ENCODE results near the gene TRMT13.

The TRMT13 gene, protein sequence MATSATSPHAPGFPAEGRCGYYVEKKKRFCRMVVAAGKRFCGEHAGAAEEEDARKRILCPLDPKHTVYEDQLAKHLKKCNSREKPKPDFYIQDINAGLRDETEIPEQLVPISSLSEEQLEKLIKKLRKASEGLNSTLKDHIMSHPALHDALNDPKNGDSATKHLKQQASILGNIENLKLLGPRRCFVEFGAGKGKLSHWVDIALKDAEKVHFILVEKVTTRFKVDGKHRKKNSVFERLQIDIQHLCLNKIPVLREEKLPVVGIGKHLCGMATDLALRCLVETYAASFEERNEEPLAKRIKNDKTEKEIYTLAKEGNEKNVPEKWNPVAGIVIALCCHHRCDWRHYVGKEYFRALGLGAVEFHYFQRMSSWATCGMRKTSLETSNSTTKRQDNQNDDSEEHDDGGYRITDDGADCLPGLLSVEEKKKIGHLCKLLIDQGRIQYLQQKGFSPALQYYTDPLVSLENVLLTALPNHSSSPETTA

DNA sequence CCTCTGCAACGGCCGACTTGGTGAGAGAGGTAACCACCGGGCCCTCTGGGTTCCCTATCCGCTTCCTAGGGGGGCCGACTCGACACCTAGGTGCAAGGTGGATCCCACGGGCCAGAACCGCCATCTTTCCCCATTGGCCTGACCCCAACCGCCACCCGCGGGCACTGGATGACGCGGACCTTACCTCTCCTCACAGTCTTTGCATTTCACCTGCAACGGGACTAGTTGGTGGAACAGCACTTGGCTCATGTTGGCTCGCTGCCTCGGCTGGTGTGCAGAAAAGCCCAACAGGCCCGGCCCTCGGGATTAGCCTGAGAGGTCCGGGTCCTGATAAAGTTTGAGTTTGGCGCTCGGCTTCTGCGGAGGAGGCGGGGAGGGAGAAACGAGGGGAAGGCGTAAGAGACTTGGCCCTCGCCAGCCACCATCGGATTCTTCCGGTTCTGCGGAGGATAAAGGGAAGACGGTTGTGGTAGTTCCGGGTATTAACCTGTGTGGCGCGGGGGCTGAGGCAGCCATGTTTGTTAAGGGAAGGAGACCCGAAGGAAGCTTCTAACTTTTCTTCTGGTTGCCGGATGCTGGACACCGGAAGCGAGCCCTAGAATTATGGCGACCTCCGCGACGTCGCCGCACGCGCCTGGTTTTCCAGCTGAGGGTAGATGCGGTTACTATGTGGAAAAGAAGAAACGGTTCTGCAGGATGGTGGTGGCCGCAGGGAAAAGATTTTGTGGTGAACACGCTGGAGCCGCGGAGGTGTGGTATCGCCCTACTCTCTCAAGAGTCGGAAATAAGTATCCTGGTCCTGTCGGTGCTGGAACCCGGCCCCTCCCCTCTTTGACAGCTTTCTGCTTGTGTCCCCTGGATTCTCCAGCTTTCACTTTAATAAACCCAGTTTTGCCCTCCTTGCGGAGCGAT is at the start of gene TRMT13, which contains the start of gene SASS6:
TRMT13 (plus strand) TSS at position 598 of the 912 bp plus-strand sequence; CDS start at position 604, 6 bp downstream.
SASS6 (minus strand) TSS at position 365 of the 912 bp plus-strand sequence; CDS start at position 249, 116 bp downstream.
- DNase-seq, result peak; percentile 96

DNA sequence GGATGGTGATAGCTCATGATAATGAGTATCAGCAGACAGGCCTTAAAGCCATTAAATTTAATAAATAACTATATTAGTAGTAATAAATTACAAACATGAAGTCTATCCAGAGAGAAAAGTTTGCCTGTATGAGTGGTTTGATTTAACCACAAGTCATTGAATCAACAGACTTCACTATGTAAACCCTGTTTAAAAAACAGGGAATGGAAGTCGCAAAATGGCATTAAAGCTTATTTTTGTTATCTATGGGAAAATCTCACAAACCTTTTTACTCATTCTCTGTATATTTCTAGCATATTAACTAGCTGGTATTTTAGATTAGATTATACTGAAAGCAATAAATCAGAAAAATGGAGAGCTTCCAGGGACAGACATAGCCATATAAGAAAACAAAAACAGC is 45.6 kb upstream of the TRMT13 start:
- no peak for DNase-seq

DNA sequence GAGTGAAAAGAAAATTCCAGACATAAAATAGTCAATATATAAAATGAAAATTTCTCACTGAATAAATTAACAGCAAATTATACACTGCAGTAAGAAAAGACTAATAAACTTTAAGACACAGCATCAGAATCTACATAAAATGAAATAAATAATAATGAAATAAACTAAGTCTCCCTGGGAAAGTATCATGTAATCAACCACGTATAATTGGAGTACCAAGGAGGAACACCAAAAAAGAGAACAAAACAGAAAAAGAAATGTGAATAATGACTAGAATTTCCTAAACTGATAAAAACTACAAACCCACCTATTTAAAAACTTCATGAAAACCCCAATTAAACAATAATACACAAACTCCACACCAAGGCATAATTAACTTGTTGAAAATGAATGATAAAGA is 43.9 kb upstream of the TRMT13 start:
- DNase-seq, result no peak

DNA sequence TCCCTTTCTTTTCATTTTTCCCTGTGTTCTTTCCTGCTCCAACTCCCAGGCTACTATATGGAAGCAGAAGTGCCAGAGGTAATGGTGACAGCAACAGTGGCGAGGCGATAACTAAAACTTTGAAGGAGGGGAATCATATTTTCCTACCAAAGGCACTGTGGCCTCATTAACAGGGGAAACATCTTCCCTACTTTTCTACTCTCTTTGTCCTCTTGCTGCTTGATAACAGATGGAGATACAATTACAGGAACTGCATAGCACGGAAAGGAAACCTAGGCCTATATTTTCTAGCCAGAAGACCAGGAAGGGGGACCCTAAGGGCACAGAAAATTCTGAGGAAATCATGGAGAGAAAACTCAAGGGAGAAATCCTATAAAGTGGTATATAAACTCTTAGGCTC is 42.5 kb upstream of the TRMT13 start:
- DNase-seq, result no peak

DNA sequence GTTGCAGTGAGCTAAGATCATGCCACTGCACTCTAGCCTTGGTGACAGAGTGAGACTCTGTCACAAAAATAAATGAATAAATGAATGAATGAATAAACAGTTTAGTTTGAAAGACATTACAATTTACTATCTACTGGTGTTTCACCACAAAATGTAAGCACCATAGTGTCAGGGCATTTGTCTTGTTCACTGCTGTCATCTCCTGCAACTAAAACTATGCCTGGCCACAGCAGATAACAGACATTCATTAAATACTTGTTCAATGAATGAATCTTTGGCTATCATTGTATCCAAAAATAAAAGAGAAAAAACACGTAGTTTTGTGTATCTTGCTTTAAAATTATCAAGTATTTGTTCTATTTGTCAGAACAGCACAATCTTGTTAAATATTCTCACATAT is 32.8 kb upstream of the TRMT13 start:
- DNase-seq, result no peak

DNA sequence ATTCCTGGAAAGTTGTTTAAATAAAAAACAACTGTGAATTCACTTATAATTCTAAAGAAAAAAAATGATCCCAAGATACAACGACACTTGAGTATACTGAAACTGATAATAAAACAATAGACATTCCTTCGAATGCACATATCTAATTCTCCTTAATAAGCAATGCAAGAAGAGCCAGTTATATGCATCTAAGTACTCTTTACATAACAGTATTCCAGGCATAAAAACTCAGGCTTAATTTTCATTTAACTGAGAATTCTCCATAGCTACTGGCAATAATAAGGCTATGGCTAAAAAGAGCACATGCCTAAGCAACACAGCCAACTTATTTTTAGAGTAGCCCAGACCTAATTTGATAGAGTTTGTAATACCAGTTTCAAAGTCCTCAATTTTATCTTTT is 31.4 kb upstream of the TRMT13 start:
- DNase-seq, result no peak

DNA sequence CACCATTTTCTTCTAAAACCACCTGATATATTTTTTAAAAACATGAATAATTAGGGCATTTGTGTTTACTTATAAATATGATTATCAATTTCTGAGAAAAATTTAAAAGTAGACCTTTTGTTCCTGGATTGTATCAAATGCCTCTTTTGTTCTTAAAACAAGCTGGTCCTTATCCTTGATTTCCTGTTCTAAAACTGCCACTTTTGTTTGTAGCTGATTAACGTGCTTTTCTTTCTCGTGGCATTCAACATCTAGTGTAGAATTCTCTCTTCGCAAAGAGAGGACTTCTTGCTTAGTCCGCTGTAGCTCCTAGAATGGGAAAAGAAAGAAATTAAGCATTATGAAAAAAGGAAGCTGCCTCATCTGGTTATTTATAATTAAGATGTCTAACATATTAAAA is 25.3 kb upstream of the TRMT13 start:
- DNase-seq, result no peak

DNA sequence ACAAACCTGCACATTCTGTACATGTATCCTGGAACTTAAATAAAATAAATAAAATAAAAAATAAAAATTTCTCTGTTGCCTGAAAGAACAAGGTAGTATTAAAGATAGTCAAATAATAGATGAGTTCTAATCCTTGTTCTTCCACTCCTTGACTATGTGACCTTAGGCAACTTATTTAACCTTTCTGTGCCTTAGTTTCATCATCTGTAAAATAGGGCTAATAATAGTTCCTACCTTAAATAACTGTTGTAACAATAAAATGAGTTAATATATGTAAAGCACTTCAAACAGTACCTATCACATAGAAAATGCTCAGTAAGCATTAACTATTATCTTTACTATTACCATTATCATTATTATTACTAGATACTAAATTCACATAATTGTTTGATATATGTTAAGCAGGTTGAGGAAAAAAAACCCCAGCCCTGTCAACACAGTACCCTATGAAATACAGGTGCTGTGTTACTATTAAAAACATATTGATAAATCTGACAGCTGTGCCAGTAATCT is 23.4 kb upstream of the TRMT13 start:
- no peak for DNase-seq

DNA sequence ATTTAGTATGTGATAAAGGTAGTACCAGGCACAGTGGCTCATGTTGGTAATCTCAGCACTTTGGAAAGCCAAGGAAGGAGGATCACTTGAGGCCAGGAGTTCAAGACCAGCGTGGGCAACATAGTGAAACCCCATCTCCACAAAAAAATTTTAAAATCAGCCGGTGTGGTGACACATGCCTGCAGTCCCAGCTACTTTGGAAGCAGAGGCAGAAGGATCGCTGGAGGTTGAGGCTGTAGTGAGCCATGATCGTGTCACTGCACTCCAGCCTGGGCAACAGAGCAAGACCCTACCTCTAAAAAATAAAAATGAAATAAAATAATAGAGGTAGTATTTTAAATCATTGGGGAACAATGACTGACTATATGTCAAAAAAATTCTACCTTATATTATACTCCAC is 17.4 kb upstream of the TRMT13 start:
- DNase-seq, result no peak

DNA sequence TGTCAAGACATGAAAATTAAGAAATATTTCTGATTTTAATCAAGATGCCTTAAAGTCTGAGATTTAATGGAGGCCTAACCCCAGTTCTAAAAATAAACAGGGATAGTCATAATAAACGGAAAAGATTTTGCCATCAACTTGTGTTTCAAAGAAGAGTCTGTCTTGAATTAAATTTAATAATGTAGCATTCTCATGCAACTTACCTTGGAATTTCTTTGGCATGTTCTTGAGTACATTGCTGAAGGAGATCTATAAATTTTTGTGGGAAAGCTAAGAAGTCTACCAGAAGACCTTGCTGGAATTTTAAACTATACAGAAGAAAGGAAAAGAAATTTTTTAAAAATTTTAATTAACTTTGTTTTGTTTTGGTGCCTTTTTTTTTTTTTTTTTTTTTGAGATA is 10.8 kb upstream of the TRMT13 start:
- no peak for DNase-seq

DNA sequence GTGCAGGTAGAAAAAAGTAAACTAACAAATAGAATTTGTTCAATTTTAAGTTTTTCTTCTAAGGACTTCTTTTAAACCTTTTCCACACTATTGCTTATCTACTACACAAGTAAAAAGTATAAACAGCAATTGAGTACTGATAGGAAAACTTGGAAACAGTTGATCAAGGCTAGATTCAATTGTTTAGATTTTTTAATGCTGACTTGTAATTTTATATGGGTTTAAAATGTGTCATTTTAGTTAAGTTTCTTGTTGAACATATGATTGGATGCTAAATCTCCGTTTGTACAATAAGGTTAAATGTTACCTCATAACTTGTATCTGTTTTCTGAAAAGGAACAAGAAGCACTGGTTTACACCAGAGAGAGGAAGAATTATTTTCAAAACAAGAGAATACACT is 5.7 kb upstream of the TRMT13 start:
- DNase-seq, result no peak

DNA sequence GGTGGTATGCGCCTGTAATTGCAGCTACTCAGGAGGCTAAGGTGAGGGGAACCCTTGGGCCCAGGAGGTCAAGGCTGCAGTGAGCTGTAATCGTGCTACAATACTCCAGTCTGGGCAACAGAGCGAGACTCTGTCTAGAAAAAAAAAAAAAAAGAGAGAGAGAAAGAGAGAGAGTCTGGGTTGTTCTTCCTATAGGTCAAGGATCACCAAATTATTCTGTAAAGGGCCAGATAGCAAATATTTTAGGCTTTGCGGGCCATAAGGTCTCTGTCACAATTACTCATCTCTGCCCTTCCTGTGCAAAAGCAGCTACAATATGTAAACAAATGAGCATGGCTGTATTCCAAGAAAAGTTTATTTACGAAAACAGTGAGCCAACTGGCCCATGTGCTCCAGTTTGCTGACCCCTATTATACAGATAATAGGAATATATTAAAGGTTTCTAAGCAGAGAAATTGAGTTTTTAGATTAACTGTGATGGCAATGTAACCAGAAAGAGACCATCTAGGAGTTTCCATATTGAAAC is 2.3 kb upstream of the TRMT13 start:
- no peak for DNase-seq

DNA sequence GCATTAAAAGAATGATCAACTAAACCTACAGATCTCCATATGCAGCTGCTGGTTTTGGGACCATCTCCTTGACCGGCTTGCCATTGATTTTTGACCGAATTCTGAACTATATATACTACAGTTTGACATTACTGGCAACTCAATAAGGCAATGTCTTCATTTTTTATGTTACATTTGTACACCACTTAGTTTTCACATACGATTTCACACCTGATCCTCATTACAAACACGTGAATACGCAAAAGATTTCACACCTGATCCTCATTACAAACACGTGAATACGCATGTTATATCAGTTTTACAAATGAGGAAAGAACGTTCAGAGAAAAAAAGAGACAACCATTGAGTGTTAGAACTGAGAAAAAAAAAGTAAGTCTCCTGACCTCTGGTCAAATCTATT is 1.3 kb upstream of the TRMT13 start:
- no peak for DNase-seq

DNA sequence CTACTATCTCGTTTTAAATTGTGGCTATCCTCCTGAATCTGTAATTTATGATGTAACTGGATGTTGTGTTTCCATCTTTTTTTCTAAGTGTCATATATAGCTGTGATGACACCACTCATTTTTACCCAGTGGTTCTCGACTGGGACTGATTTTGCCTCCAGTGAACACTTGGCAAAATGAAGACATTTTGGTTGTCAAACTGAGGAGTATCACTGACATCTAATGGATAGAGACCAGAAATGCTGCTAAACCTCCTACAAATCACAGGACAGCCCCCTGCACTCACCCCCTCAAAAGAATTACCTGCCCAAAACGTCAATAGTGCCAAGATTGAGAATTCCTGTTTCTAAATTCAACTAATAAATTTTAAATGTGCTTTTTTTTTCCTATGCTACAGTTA is 1.9 kb downstream of the TRMT13 start:
- DNase-seq, result no peak

DNA sequence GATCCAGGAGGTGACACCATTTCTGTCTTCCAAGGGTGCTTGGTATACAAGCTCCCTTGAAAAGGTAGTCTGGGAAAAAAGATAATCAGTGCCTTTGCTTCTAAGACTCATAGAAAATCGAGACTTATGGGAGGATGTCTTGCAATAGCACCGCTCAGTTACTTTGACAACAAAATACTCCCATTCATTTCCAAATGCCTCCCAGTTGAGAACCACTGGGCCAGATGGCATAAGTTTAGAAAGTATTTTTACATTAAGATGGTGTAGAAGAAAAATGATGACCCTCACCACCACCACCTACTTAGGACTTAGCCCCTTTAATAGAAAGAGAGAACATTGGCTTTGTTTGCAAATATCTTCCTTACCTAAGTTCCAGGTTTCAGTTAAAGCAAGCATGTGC is 4.6 kb downstream of the TRMT13 start:
- no peak for DNase-seq

DNA sequence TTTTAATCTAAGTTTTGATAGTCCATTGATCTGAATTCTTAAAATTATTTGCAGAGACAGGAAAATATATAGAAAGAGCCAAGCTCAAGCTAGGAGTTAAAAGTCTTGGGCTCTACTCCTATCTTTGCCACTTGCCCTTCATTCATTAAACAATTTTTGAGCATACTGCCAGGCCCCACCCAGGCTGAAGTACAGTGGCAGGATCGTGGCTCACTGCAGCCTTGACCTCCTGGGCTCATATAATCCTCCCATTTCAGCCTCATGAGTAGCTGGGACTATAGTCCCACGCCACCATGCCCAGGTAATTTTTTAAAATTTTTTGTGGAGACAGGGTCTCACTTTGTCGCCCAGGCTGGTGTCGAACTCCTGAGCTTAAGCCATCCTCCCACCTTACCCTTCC is 8.2 kb downstream of the TRMT13 start:
- DNase-seq, result no peak

DNA sequence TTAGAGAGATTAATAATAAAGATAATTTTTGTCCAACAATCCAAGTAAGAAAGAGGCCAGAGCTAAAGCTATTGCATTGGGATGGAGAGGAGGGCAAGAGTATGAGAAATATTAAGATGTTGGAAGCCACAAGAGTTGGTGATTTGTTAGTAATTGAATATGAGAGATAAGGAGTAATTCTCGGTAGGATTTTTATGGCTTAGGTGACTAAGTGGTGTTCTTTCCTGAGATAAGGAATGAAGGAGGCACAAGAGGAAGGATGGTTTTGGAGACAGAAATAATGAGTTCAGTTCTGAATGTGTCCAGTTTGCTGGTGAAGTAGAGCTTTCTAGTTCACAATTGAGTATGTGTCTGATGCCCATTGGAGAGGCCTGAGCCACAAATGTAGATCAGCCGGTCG is 9.4 kb downstream of the TRMT13 start:
- DNase-seq, result no peak

DNA sequence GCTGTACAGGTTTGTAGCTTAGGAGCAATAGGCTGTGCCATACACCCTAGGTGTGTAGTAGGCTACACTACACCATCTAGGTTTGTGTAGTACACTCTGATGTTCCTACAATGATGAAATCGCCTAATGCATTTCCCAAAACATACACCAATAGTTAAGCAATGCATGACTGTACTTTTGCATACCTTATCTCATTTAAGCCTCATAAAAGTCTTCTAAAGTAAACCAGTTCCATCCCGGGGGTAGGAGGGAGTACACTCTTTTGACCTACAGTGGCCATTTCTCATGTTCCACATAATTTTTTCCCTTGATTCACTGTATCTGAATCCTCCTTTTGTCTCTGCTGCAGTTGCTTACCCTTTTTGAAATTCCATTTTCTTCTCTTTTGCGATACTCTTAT is 12.2 kb downstream of the TRMT13 start:
- no peak for DNase-seq

DNA sequence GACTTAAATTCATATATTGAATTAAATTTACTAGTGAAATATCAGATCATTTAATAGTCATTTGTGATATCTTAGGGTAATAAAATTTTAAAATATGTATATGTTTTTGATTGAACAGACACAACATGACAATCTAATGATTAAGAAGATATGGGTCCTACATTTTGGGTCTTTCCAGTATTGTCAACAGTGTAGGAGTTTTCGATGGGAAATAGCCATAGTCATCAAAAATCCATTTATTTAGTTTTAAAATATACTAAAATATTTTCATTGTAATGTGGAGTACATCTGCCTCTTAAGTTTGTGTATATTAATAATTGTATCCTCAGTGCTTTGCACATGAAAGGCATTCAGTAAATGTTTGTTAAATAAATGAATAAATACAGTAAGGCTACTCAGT is 14.0 kb downstream of the TRMT13 start:
- DNase-seq, result no peak

DNA sequence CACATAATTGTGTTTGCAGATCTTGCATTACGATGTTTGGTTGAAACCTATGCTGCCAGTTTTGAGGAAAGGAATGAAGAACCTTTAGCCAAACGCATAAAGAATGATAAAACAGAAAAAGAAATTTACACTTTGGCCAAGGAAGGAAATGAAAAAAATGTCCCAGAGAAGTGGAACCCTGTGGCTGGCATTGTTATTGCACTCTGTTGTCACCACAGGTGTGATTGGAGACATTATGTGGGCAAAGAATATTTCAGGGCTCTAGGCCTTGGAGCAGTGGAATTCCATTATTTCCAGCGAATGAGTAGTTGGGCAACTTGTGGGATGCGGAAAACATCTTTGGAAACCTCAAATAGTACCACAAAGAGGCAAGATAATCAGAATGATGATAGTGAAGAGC is 14.9 kb downstream of the TRMT13 start:
- no peak for DNase-seq

DNA sequence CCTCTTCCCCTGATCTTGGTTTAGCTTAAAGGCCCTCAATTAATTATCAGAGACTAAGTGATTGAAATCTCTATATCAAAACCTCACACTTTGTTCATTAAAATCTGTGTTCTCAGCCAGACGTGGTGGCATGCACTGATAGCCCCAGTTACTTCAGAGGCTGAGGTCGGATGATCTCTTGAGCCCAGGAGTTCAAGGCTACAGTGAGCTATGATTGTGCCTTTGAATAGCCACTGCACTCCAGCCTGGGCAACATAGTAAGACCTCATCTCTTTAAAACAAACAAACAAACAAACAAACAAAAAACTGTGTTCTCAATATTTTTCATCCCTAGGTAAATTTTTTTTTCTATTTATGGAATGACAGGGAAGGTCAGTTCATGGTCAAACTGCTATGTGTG is 18.7 kb downstream of the TRMT13 start:
- DNase-seq, result no peak

DNA sequence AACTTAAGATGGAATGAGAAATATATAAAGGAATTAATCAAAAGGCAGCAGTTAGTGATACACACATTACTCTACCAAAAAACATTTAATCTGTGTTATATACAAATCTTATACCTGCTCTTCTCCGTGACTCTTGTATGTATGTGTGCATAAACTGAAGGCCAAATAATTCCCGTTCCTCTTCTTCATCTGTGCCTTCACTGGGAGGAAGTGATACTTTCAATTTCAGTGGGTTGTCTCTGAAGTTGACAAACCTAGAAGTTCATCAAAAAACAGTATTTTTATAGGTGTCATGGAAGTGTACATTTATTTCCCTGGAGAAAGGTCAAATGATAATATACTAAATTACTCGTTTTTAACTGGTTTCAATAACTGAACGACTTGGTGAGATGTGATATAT is 19.3 kb downstream of the TRMT13 start:
- DNase-seq, result no peak

DNA sequence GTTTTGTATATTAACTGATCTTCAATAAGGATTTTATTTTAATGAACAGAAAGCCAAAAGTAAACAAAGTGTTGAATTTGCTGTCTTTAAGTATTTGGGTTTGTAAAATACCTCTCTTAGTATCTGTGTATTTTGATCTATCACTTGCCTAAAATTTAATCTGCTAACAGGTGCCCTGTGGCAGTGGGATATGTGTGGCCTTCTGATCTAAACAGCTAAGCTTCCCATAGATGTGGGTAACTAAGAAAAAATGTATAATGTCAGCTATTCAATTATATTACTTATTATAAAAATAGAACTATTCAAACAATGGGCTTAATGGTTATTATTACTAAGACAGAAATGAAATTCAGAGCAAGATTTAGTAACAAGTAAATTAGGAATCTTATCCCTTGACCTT is 29.9 kb downstream of the TRMT13 start:
- no peak for DNase-seq
